WTC11 (cell line): Measurements from ENCODE around the gene ENO3. TPM values are rescaled to one million over a fixed set of nuclear protein-coding genes. Genes with fewer than 3 reads are reported as not detected.

Source experiments
- CBFB ChIP-seq: sonication (generic); formaldehyde crosslinking; IDR thresholded peaks from 2 replicates; pipeline ENCODE4 v1.8.1; 2022; ENCODE audit warnings: mild to moderate bottlenecking, low read depth, missing genetic modification reagents
- FOXJ3 ChIP-seq: sonication (generic); formaldehyde crosslinking; IDR thresholded peaks from 2 replicates; pipeline ENCODE4 v1.9.0; 2021; ENCODE audit warnings: missing genetic modification reagents, mild to moderate bottlenecking, borderline replicate concordance
- FOXP1 ChIP-seq: sonication (generic); formaldehyde crosslinking; IDR thresholded peaks from 2 replicates; pipeline ENCODE4 v1.8.0; 2022; ENCODE audit warnings: missing genetic modification reagents, mild to moderate bottlenecking, moderate library complexity, borderline replicate concordance
- GABPB1 ChIP-seq: sonication (generic); formaldehyde crosslinking; IDR thresholded peaks from 2 replicates; pipeline ENCODE4 v1.8.1; 2023; ENCODE audit warnings: mild to moderate bottlenecking, missing genetic modification reagents
- JAZF1 ChIP-seq: fragments of 250-450 bp; sonication (Bioruptor Pico); IDR thresholded peaks from 2 replicates; pipeline ENCODE4 v1.9.0; 2021; ENCODE audit warnings: moderate library complexity, mild to moderate bottlenecking, inconsistent platforms
- NR3C1 ChIP-seq: sonication (generic); formaldehyde crosslinking; conservative IDR thresholded peaks from 2 replicates; pipeline ENCODE4 v1.8.1; 2023; ENCODE audit warnings: low read depth, mild to moderate bottlenecking, missing genetic modification reagents
- SMAD3 ChIP-seq: sonication (generic); formaldehyde crosslinking; IDR thresholded peaks from 2 replicates; pipeline ENCODE4 v1.8.0; 2022; ENCODE audit warnings: missing genetic modification reagents, mild to moderate bottlenecking, borderline replicate concordance
- SOX15 ChIP-seq: fragments of 250-450 bp; sonication (Bioruptor Pico); IDR thresholded peaks from 2 replicates; pipeline ENCODE4 v1.9.0; 2021; ENCODE audit warnings: mild to moderate bottlenecking
- TEAD4 ChIP-seq: sonication (generic); formaldehyde crosslinking; IDR thresholded peaks from 2 replicates; pipeline ENCODE4 v1.8.0; 2022; ENCODE audit warnings: mild to moderate bottlenecking, missing genetic modification reagents
- ZBTB21 ChIP-seq: sonication (generic); formaldehyde crosslinking; IDR thresholded peaks from 2 replicates; pipeline ENCODE4 v1.8.1; 2023; ENCODE audit warnings: mild to moderate bottlenecking, missing genetic modification reagents, borderline replicate concordance
- ZNF317 ChIP-seq: sonication (generic); formaldehyde crosslinking; IDR thresholded peaks from 2 replicates; pipeline ENCODE4 v1.8.1; 2023; ENCODE audit warnings: low read depth, mild to moderate bottlenecking, moderate library complexity, missing genetic modification reagents, borderline replicate concordance
- total RNA-seq: library from RNA; stranded (reverse); gene quantifications from 3 replicates; pipeline ENCODE4 v1.2.3, GENCODE V29; 2021
- TF ChIP-seq, protein P1 (sequence below): sonication (generic); formaldehyde crosslinking; IDR thresholded peaks from 2 replicates; pipeline ENCODE4 v1.8.0; 2023; ENCODE audit warnings: missing genetic modification reagents, mild to moderate bottlenecking, borderline replicate concordance
- TF ChIP-seq, protein P2 (sequence below): sonication (generic); formaldehyde crosslinking; conservative IDR thresholded peaks from 2 replicates; pipeline ENCODE4 v1.8.1; 2023; ENCODE audit warnings: mild to moderate bottlenecking, low read depth, missing genetic modification reagents, moderate library complexity
- TF ChIP-seq, protein P3 (sequence below): fragments of 250-450 bp; sonication (Bioruptor Pico); IDR thresholded peaks from 2 replicates; pipeline ENCODE4 v1.9.0; 2021; ENCODE audit warnings: mild to moderate bottlenecking, borderline replicate concordance
- TF ChIP-seq, protein P4 (sequence below): sonication (generic); formaldehyde crosslinking; IDR thresholded peaks from 2 replicates; pipeline ENCODE4 v1.8.0; 2022; ENCODE audit warnings: mild to moderate bottlenecking, missing genetic modification reagents
- TF ChIP-seq, protein P5 (sequence below): sonication (generic); formaldehyde crosslinking; IDR thresholded peaks from 2 replicates; pipeline ENCODE4 v1.8.1; 2023; ENCODE audit warnings: mild to moderate bottlenecking, missing genetic modification reagents
- TF ChIP-seq, protein P6 (sequence below): sonication (generic); formaldehyde crosslinking; IDR thresholded peaks from 2 replicates; pipeline ENCODE4 v1.8.1; 2023; ENCODE audit warnings: mild to moderate bottlenecking, missing genetic modification reagents, moderate library complexity
- TF ChIP-seq, protein P7 (sequence below): sonication (generic); formaldehyde crosslinking; IDR thresholded peaks from 2 replicates; pipeline ENCODE4 v1.8.0; 2022; ENCODE audit warnings: mild to moderate bottlenecking, missing genetic modification reagents
- TF ChIP-seq, protein P8 (sequence below): fragments of 250-450 bp; sonication (Bioruptor Pico); IDR thresholded peaks from 2 replicates; pipeline ENCODE4 v1.8.0; 2021; ENCODE audit warnings: mild to moderate bottlenecking

Gene ENO3
- total RNA-seq, 1 experiment from 2014 or later = 30.9 TPM

DNA sequence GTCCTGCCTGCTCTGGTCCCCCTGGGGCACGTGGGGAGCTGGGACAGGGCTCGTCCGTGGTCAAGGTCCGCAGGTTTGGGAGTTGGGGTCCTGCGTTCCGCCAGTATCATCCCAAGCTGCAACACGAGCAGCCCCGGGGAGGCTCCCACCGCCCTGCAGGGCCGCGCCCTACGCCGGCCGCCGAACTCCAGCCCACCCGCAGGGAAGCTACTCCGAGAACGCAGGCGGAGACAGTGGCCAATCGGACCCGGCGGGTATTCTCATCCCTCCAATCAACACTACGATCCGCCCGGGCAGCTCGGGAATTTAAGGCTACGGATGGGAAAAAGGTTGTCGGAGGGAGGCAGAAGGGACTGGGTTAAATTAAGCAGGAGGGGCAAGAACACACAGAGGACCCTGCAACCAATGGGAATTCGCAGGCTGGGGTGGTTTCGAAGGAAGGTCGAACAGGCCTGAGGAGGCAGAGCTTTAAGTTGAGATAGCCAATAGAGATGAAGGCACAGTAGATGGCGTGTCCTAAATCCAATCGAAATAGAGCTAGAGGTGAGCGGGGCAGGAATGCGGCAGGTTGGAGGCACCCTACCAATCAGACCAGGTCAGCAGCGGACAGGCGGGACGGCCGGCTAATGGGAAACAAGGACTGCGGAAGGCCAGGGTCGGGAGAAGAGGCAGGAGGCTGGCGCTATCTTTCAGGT lies 16.1 kb downstream of the ENO3 start (continued):
- TF ChIP-seq, protein P1, sequence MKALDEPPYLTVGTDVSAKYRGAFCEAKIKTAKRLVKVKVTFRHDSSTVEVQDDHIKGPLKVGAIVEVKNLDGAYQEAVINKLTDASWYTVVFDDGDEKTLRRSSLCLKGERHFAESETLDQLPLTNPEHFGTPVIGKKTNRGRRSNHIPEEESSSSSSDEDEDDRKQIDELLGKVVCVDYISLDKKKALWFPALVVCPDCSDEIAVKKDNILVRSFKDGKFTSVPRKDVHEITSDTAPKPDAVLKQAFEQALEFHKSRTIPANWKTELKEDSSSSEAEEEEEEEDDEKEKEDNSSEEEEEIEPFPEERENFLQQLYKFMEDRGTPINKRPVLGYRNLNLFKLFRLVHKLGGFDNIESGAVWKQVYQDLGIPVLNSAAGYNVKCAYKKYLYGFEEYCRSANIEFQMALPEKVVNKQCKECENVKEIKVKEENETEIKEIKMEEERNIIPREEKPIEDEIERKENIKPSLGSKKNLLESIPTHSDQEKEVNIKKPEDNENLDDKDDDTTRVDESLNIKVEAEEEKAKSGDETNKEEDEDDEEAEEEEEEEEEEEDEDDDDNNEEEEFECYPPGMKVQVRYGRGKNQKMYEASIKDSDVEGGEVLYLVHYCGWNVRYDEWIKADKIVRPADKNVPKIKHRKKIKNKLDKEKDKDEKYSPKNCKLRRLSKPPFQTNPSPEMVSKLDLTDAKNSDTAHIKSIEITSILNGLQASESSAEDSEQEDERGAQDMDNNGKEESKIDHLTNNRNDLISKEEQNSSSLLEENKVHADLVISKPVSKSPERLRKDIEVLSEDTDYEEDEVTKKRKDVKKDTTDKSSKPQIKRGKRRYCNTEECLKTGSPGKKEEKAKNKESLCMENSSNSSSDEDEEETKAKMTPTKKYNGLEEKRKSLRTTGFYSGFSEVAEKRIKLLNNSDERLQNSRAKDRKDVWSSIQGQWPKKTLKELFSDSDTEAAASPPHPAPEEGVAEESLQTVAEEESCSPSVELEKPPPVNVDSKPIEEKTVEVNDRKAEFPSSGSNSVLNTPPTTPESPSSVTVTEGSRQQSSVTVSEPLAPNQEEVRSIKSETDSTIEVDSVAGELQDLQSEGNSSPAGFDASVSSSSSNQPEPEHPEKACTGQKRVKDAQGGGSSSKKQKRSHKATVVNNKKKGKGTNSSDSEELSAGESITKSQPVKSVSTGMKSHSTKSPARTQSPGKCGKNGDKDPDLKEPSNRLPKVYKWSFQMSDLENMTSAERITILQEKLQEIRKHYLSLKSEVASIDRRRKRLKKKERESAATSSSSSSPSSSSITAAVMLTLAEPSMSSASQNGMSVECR (CRISPR knock-in tag) = no peak
- TF ChIP-seq CBFB = no peak
- TF ChIP-seq, protein P2, sequence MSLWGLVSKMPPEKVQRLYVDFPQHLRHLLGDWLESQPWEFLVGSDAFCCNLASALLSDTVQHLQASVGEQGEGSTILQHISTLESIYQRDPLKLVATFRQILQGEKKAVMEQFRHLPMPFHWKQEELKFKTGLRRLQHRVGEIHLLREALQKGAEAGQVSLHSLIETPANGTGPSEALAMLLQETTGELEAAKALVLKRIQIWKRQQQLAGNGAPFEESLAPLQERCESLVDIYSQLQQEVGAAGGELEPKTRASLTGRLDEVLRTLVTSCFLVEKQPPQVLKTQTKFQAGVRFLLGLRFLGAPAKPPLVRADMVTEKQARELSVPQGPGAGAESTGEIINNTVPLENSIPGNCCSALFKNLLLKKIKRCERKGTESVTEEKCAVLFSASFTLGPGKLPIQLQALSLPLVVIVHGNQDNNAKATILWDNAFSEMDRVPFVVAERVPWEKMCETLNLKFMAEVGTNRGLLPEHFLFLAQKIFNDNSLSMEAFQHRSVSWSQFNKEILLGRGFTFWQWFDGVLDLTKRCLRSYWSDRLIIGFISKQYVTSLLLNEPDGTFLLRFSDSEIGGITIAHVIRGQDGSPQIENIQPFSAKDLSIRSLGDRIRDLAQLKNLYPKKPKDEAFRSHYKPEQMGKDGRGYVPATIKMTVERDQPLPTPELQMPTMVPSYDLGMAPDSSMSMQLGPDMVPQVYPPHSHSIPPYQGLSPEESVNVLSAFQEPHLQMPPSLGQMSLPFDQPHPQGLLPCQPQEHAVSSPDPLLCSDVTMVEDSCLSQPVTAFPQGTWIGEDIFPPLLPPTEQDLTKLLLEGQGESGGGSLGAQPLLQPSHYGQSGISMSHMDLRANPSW (CRISPR knock-in tag) = no peak
- TF ChIP-seq, protein P3, sequence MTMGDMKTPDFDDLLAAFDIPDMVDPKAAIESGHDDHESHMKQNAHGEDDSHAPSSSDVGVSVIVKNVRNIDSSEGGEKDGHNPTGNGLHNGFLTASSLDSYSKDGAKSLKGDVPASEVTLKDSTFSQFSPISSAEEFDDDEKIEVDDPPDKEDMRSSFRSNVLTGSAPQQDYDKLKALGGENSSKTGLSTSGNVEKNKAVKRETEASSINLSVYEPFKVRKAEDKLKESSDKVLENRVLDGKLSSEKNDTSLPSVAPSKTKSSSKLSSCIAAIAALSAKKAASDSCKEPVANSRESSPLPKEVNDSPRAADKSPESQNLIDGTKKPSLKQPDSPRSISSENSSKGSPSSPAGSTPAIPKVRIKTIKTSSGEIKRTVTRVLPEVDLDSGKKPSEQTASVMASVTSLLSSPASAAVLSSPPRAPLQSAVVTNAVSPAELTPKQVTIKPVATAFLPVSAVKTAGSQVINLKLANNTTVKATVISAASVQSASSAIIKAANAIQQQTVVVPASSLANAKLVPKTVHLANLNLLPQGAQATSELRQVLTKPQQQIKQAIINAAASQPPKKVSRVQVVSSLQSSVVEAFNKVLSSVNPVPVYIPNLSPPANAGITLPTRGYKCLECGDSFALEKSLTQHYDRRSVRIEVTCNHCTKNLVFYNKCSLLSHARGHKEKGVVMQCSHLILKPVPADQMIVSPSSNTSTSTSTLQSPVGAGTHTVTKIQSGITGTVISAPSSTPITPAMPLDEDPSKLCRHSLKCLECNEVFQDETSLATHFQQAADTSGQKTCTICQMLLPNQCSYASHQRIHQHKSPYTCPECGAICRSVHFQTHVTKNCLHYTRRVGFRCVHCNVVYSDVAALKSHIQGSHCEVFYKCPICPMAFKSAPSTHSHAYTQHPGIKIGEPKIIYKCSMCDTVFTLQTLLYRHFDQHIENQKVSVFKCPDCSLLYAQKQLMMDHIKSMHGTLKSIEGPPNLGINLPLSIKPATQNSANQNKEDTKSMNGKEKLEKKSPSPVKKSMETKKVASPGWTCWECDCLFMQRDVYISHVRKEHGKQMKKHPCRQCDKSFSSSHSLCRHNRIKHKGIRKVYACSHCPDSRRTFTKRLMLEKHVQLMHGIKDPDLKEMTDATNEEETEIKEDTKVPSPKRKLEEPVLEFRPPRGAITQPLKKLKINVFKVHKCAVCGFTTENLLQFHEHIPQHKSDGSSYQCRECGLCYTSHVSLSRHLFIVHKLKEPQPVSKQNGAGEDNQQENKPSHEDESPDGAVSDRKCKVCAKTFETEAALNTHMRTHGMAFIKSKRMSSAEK (CRISPR knock-in tag) = no peak
- no peak for TF ChIP-seq SMAD3
- no peak for TF ChIP-seq NR3C1 (CRISPR knock-in tag)
- peak; percentile 66; the same call in 1 of the 2 replicates for TF ChIP-seq TEAD4 (CRISPR knock-in tag)
- TF ChIP-seq, protein P4, sequence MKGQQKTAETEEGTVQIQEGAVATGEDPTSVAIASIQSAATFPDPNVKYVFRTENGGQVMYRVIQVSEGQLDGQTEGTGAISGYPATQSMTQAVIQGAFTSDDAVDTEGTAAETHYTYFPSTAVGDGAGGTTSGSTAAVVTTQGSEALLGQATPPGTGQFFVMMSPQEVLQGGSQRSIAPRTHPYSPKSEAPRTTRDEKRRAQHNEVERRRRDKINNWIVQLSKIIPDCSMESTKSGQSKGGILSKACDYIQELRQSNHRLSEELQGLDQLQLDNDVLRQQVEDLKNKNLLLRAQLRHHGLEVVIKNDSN (CRISPR knock-in tag) = peak; percentile 54; the same call in 1 of the 2 replicates
- TF ChIP-seq, protein P5, sequence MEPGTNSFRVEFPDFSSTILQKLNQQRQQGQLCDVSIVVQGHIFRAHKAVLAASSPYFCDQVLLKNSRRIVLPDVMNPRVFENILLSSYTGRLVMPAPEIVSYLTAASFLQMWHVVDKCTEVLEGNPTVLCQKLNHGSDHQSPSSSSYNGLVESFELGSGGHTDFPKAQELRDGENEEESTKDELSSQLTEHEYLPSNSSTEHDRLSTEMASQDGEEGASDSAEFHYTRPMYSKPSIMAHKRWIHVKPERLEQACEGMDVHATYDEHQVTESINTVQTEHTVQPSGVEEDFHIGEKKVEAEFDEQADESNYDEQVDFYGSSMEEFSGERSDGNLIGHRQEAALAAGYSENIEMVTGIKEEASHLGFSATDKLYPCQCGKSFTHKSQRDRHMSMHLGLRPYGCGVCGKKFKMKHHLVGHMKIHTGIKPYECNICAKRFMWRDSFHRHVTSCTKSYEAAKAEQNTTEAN = 0 out of 2 replicates have a peak, but pooled peaks have one; percentile 48
- TF ChIP-seq, protein P6, sequence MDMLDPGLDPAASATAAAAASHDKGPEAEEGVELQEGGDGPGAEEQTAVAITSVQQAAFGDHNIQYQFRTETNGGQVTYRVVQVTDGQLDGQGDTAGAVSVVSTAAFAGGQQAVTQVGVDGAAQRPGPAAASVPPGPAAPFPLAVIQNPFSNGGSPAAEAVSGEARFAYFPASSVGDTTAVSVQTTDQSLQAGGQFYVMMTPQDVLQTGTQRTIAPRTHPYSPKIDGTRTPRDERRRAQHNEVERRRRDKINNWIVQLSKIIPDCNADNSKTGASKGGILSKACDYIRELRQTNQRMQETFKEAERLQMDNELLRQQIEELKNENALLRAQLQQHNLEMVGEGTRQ (CRISPR knock-in tag) = 0 out of 2 replicates have a peak, but pooled peaks have one; percentile 34
- TF ChIP-seq, protein P7, sequence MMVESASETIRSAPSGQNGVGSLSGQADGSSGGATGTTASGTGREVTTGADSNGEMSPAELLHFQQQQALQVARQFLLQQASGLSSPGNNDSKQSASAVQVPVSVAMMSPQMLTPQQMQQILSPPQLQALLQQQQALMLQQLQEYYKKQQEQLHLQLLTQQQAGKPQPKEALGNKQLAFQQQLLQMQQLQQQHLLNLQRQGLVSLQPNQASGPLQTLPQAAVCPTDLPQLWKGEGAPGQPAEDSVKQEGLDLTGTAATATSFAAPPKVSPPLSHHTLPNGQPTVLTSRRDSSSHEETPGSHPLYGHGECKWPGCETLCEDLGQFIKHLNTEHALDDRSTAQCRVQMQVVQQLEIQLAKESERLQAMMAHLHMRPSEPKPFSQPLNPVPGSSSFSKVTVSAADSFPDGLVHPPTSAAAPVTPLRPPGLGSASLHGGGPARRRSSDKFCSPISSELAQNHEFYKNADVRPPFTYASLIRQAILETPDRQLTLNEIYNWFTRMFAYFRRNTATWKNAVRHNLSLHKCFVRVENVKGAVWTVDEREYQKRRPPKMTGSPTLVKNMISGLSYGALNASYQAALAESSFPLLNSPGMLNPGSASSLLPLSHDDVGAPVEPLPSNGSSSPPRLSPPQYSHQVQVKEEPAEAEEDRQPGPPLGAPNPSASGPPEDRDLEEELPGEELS (CRISPR knock-in tag) = no peak
- TF ChIP-seq FOXP1 = peak; percentile 82; the same call in 1 of the 2 replicates
- TF ChIP-seq SOX15 (CRISPR knock-in tag) = no peak
- no peak for TF ChIP-seq GABPB1 (CRISPR knock-in tag)
- no peak for TF ChIP-seq FOXJ3 (CRISPR knock-in tag)
- TF ChIP-seq ZBTB21 = peak; percentile 0; the same call in 1 of the 2 replicates
- TF ChIP-seq, protein P8, sequence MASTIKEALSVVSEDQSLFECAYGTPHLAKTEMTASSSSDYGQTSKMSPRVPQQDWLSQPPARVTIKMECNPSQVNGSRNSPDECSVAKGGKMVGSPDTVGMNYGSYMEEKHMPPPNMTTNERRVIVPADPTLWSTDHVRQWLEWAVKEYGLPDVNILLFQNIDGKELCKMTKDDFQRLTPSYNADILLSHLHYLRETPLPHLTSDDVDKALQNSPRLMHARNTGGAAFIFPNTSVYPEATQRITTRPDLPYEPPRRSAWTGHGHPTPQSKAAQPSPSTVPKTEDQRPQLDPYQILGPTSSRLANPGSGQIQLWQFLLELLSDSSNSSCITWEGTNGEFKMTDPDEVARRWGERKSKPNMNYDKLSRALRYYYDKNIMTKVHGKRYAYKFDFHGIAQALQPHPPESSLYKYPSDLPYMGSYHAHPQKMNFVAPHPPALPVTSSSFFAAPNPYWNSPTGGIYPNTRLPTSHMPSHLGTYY = no peak
- TF ChIP-seq JAZF1 = no peak
- TF ChIP-seq ZNF317 (CRISPR knock-in tag) = no peak
